ENCODE measurements around the gene ERC1. TPM values are rescaled to one million over a fixed set of nuclear protein-coding genes. Genes with fewer than 3 reads are reported as not detected.

The ERC1 gene
- total RNA-seq, 1 donor from 2014 or later, result 56.5 TPM

GRCh38 chr12:1083151-1083888, 92.3 kb downstream of the ERC1 start:
- intact Hi-C loops (cut with DNase I), result no loop called here

GRCh38 chr12:1083889-1084262, 92.9 kb downstream of the ERC1 start:
- Histone ChIP-seq H3K4me3 (peak overlapping the region in 1 of 2 donors; percentile 0), H3K36me3 (no peaks in the 10 kb centered on the region), H3K27me3 (no peaks in the 10 kb centered on the region), H3K4me1 (peaks cover 5% of the 10 kb centered on the region), H3K9me3 (no peaks in the 10 kb centered on the region), H3K27ac (peak overlapping the region; percentile 54)
- DNase-seq (ENCODE audit: extremely low spot score in 2 of 2), result no peak
- intact Hi-C loops (cut with DNase I), result no loop called here
- no peak for TF ChIP-seq POLR2AphosphoS5 (IDR thresholded peaks at IDR 0.05; ENCODE audit: insufficient read depth in 1 of 2, low read depth in 1 of 2)
- TF ChIP-seq CTCF (IDR thresholded peaks at IDR 0.05), result no peak
- TF ChIP-seq POLR2A (IDR thresholded peaks at IDR 0.05), result no peak

More at GRCh38 chr12:1083151-1083888, 92.3 kb downstream of the ERC1 start:
- DNase-seq (ENCODE audit: extremely low spot score in 2 of 2), result no peak
- Histone ChIP-seq H3K27ac (peak overlapping the region; percentile 54), H3K9me3 (no peaks in the 10 kb centered on the region), H3K4me1 (peaks cover 5% of the 10 kb centered on the region), H3K27me3 (no peaks in the 10 kb centered on the region), H3K4me3 (peak overlapping the region; percentile 0 to 6), H3K36me3 (no peaks in the 10 kb centered on the region)
- TF ChIP-seq CTCF (IDR thresholded peaks at IDR 0.05) (no peak), POLR2AphosphoS5 (IDR thresholded peaks at IDR 0.05; ENCODE audit: insufficient read depth in 1 of 2, low read depth in 1 of 2) (peak in 1 of 2 donors; percentile 16), POLR2A (IDR thresholded peaks at IDR 0.05) (no peak)

GRCh38 chr12:1091350-1091749, 100.3 kb downstream of the ERC1 start:
- Histone ChIP-seq H3K4me1 (peaks cover 19% of the 10 kb centered on the region), H3K9me3 (no peaks in the 10 kb centered on the region), H3K4me3 (no peak overlapping the region), H3K27me3 (no peaks in the 10 kb centered on the region), H3K36me3 (no peaks in the 10 kb centered on the region), H3K27ac (no peak overlapping the region)
- intact Hi-C loops (cut with DNase I), result no loop called here
- no peak for DNase-seq (ENCODE audit: extremely low spot score in 2 of 2)
- TF ChIP-seq POLR2A (IDR thresholded peaks at IDR 0.05), result no peak
- TF ChIP-seq POLR2AphosphoS5 (IDR thresholded peaks at IDR 0.05; ENCODE audit: insufficient read depth in 1 of 2, low read depth in 1 of 2), result no peak
- TF ChIP-seq CTCF (IDR thresholded peaks at IDR 0.05), result no peak

- intact Hi-C loops (cut with DNase I), result no loop called here
- H3K4me1 ChIP-seq, result peaks cover 19% of the 10 kb centered on the region
- no peak for DNase-seq (ENCODE audit: extremely low spot score in 2 of 2)
- no peak overlapping the region for H3K27ac ChIP-seq
- no peak overlapping the region for H3K4me3 ChIP-seq
- H3K27me3 ChIP-seq, result no peaks in the 10 kb centered on the region
- H3K9me3 ChIP-seq, result no peaks in the 10 kb centered on the region
- TF ChIP-seq POLR2A (IDR thresholded peaks at IDR 0.05) (no peak), POLR2AphosphoS5 (IDR thresholded peaks at IDR 0.05; ENCODE audit: insufficient read depth in 1 of 2, low read depth in 1 of 2) (no peak), CTCF (IDR thresholded peaks at IDR 0.05) (peak; percentile 32 to 60 (median 54))
- H3K36me3 ChIP-seq, result no peaks in the 10 kb centered on the region
Measured at GRCh38 chr12:1093166-1093751, 102.2 kb downstream of the ERC1 start.

- TF ChIP-seq POLR2AphosphoS5 (IDR thresholded peaks at IDR 0.05; ENCODE audit: insufficient read depth in 1 of 2, low read depth in 1 of 2), result no peak
- TF ChIP-seq CTCF (IDR thresholded peaks at IDR 0.05), result no peak
- no peak for TF ChIP-seq POLR2A (IDR thresholded peaks at IDR 0.05)
- no peaks in the 10 kb centered on the region for H3K36me3 ChIP-seq
- no peak overlapping the region for H3K27ac ChIP-seq
- H3K9me3 ChIP-seq, result no peaks in the 10 kb centered on the region
- no peaks in the 10 kb centered on the region for H3K27me3 ChIP-seq
- no peak for DNase-seq (ENCODE audit: extremely low spot score in 2 of 2)
- peaks cover 19% of the 10 kb centered on the region for H3K4me1 ChIP-seq
- H3K4me3 ChIP-seq, result no peak overlapping the region
- intact Hi-C loops (cut with DNase I), result no loop called here
Measured at GRCh38 chr12:1094714-1095113, 103.7 kb downstream of the ERC1 start.

All from vagina (tissue), 2 donors.